PC-9 (cell line): ENCODE data around the gene ELL2. TPM values are rescaled to one million over a fixed set of nuclear protein-coding genes. Genes with fewer than 3 reads are reported as not detected.

ENCODE experiments used
- BruUV-seq: library from RNA; stranded (reverse); fragments of 400-500 nt; replicated peaks from 2 replicates; lab custom pipeline; 2021; lab: Mats Ljungman, UMichigan
- CTCF ChIA-PET: fragments of 300-600 bp; sonication (Branson Sonifier 250); formaldehyde crosslinking; loops from one replicate; lab custom pipeline; 2022; ENCODE audit warnings: antibody characterized with exemption; lab: Charles Lee
- POLR2A ChIA-PET: fragments of 300-600 bp; sonication (Branson Sonifier 250); formaldehyde crosslinking; loops from one replicate; lab custom pipeline; 2022; ENCODE audit warnings: antibody characterized with exemption; ENCODE audit not compliant: unreplicated experiment; lab: Charles Lee
- DNase-seq, 2 experiments: peaks; one replicate each; pipeline versions ENCODE4 v3.0.0 to v3.0.0-alpha.2; 2015 to 2022; ENCODE audit warnings: mixed read lengths in 1 of 2
- H2AFZ ChIP-seq: fragments of 200-600 bp; sonication (generic); 2 replicates; pipeline ENCODE4 v1.8.1; 2017; ENCODE audit warnings: antibody characterized with exemption
- H3F3A ChIP-seq: fragments of 200-600 bp; sonication (generic); 2 replicates; pipeline ENCODE4 v1.8.1; 2017; ENCODE audit warnings: antibody characterized with exemption, mild to moderate bottlenecking, low read depth; ENCODE audit not compliant: insufficient read depth
- H3K27ac ChIP-seq: fragments of 200-600 bp; sonication (generic); 2 replicates; pipeline ENCODE4 v1.6.1; 2016; ENCODE audit warnings: mixed run types
- H3K27me3 ChIP-seq: fragments of 200-600 bp; sonication (generic); 2 replicates; pipeline ENCODE4 v1.6.1; 2016; ENCODE audit warnings: low read depth, mixed run types; ENCODE audit not compliant: insufficient read depth
- H3K36me3 ChIP-seq: fragments of 200-600 bp; sonication (generic); 2 replicates; pipeline ENCODE4 v1.6.1; 2016; ENCODE audit warnings: low read depth, mixed run types
- H3K4me1 ChIP-seq: fragments of 200-600 bp; sonication (generic); replicated peaks from 2 replicates; pipeline ENCODE4 v1.6.1; 2016; ENCODE audit warnings: mixed run types; ENCODE audit not compliant: insufficient read depth
- H3K4me2 ChIP-seq: fragments of 200-600 bp; sonication (generic); 2 replicates; pipeline ENCODE4 v1.6.1; 2017; ENCODE audit warnings: mixed run types
- H3K4me3 ChIP-seq: fragments of 200-600 bp; sonication (generic); 2 replicates; pipeline ENCODE4 v1.6.1; 2016; ENCODE audit warnings: mixed run types
- H3K79me2 ChIP-seq: fragments of 200-600 bp; sonication (generic); 2 replicates; pipeline ENCODE4 v1.6.1; 2017; ENCODE audit warnings: low read depth, mixed run types
- H3K9me2 ChIP-seq: fragments of 200-600 bp; sonication (generic); 2 replicates; pipeline ENCODE4 v1.8.1; 2017; ENCODE audit warnings: mild to moderate bottlenecking; ENCODE audit not compliant: insufficient read depth
- H3K9me3 ChIP-seq: fragments of 200-600 bp; sonication (generic); 2 replicates; pipeline ENCODE4 v1.8.1; 2016; ENCODE audit warnings: low read depth; ENCODE audit not compliant: insufficient read depth
- H4K20me1 ChIP-seq: fragments of 200-600 bp; sonication (generic); 2 replicates; pipeline ENCODE4 v1.8.1; 2017; ENCODE audit not compliant: insufficient read depth
- CTCF ChIP-seq: fragments of 200-600 bp; sonication (generic); conservative IDR thresholded peaks from 2 replicates; pipeline ENCODE4 v1.6.1; 2017; ENCODE audit warnings: mixed run types, antibody characterized with exemption, mild to moderate bottlenecking, moderate library complexity
- EZH2 ChIP-seq: fragments of 200-600 bp; sonication (generic); IDR thresholded peaks from 2 replicates; pipeline ENCODE4 v1.8.0; 2017; ENCODE audit warnings: antibody characterized with exemption, low read depth
- intact Hi-C: fragments of 100-400 bp; cut with micrococcal nuclease; formaldehyde crosslinking; loops from one replicate; pipeline ENCODE4 v1.10.0; 2022; ENCODE audit not compliant: unreplicated experiment
- total RNA-seq: library from RNA; stranded (reverse); gene quantifications from 2 replicates; pipeline ENCODE4 v1.2.3, GENCODE V29; 2021

ELL2 gene
- total RNA-seq, 1 experiment from 2014 or later = 25.5 TPM

GRCh38 chr5:95912029-95912428 is 49.6 kb downstream of the ELL2 start:
- Histone ChIP-seq H3F3A (no peaks in the 10 kb centered on the region), H3K36me3 (no peaks in the 10 kb centered on the region; the same call in 1 of the 2 replicates), H3K27ac (no peak overlapping the region), H3K9me3 (no peaks in the 10 kb centered on the region), H3K79me2 (0 out of 2 replicates have a peak, but pooled peaks cover 5% of the 10 kb centered on the region), H4K20me1 (no peaks in the 10 kb centered on the region), H3K4me2 (no peak overlapping the region), H3K4me3 (no peak overlapping the region), H3K27me3 (no peaks in the 10 kb centered on the region), H3K9me2 (no peaks in the 10 kb centered on the region), H2AFZ (no peak overlapping the region), H3K4me1 (peaks cover 19% of the 10 kb centered on the region)
- TF ChIP-seq CTCF = no peak
- no peak for TF ChIP-seq EZH2
- DNase-seq = no peak
- CTCF ChIA-PET = interaction anchor here (0.6 kb wide), 1 partner anchor 210 kb away, joined by 3 read pairs; no protein-coding TSS in a partner anchor
- intact Hi-C loops = no loop called here
- POLR2A ChIA-PET = no interaction called here
- BruUV-seq = no TSS peak

GRCh38 chr5:95910521-95910920 is 51.1 kb downstream of the ELL2 start:
- ChIA-PET POLR2A (no interaction called here), CTCF (no interaction called here)
- no peak overlapping the region for H3K4me3 ChIP-seq
- no peaks in the 10 kb centered on the region for H3K27me3 ChIP-seq
- 0 out of 2 replicates have a peak, but pooled peaks cover 5% of the 10 kb centered on the region for H3K79me2 ChIP-seq
- TF ChIP-seq CTCF = no peak
- no peak for TF ChIP-seq EZH2
- H3K9me3 ChIP-seq = no peaks in the 10 kb centered on the region
- H3K36me3 ChIP-seq = peaks cover 5% of the 10 kb centered on the region; the same call in 1 of the 2 replicates
- intact Hi-C loops = no loop called here
- no peak overlapping the region for H3K27ac ChIP-seq
- H3K4me2 ChIP-seq = no peak overlapping the region
- peaks cover 19% of the 10 kb centered on the region for H3K4me1 ChIP-seq
- BruUV-seq = no TSS peak
- no peak for DNase-seq
- no peaks in the 10 kb centered on the region for H3F3A ChIP-seq
- no peak overlapping the region for H2AFZ ChIP-seq
- H3K9me2 ChIP-seq = no peaks in the 10 kb centered on the region
- no peaks in the 10 kb centered on the region for H4K20me1 ChIP-seq

GRCh38 chr5:95909738-95910137 is 51.9 kb downstream of the ELL2 start:
- Histone ChIP-seq H4K20me1 (no peaks in the 10 kb centered on the region), H3K27ac (no peak overlapping the region), H2AFZ (no peak overlapping the region), H3K4me3 (no peak overlapping the region), H3F3A (no peaks in the 10 kb centered on the region), H3K9me2 (no peaks in the 10 kb centered on the region), H3K9me3 (no peaks in the 10 kb centered on the region), H3K36me3 (peaks cover 5% of the 10 kb centered on the region; the same call in 1 of the 2 replicates), H3K4me2 (no peak overlapping the region), H3K27me3 (no peaks in the 10 kb centered on the region), H3K4me1 (peaks cover 19% of the 10 kb centered on the region), H3K79me2 (0 out of 2 replicates have a peak, but pooled peaks cover 4% of the 10 kb centered on the region)
- ChIA-PET POLR2A (no interaction called here), CTCF (no interaction called here)
- no peak for TF ChIP-seq EZH2
- TF ChIP-seq CTCF = no peak
- no TSS peak for BruUV-seq
- intact Hi-C loops = no loop called here
- DNase-seq = no peak
